Measurements from ENCODE around the gene RAP1A.

- TF ChIP-seq, protein P1, sequence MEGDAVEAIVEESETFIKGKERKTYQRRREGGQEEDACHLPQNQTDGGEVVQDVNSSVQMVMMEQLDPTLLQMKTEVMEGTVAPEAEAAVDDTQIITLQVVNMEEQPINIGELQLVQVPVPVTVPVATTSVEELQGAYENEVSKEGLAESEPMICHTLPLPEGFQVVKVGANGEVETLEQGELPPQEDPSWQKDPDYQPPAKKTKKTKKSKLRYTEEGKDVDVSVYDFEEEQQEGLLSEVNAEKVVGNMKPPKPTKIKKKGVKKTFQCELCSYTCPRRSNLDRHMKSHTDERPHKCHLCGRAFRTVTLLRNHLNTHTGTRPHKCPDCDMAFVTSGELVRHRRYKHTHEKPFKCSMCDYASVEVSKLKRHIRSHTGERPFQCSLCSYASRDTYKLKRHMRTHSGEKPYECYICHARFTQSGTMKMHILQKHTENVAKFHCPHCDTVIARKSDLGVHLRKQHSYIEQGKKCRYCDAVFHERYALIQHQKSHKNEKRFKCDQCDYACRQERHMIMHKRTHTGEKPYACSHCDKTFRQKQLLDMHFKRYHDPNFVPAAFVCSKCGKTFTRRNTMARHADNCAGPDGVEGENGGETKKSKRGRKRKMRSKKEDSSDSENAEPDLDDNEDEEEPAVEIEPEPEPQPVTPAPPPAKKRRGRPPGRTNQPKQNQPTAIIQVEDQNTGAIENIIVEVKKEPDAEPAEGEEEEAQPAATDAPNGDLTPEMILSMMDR (IDR thresholded peaks at IDR 0.05), result no peak
- TF ChIP-seq POLR2A (IDR thresholded peaks at IDR 0.05), result no peak
Measured at GRCh38 chr1:111745675-111746613, 126.4 kb downstream of the RAP1A start.

Data from testis (tissue), 2 donors.